Stimulated activated CD4-positive, alpha-beta T cell treated with anti-CD3 and anti-CD28 coated beads, Interleukin-1b, Interleukin-23, amount 100 ng/mL, for 48 hours (primary cell): ENCODE data around the gene CLMN.

Experiments used
- DNase-seq: peaks from one replicate; pipeline ENCODE4 v3.0.0-alpha.2; 2020

Gene CLMN

GRCh38 chr14:95344536-95344935 is 24.8 kb upstream of the CLMN start:
- DNase-seq = no peak

GRCh38 chr14:95341564-95341963 is 21.9 kb upstream of the CLMN start:
- no peak for DNase-seq

- DNase-seq = no peak
These were observed 21.4 kb upstream of the CLMN start for GRCh38 chr14:95341115-95341514.

GRCh38 chr14:95340201-95340697 is 20.5 kb upstream of the CLMN start:
- DNase-seq = no peak

GRCh38 chr14:95339301-95339865 is 19.7 kb upstream of the CLMN start:
- no peak for DNase-seq

- DNase-seq = no peak
These were observed 18.7 kb upstream of the CLMN start for GRCh38 chr14:95338436-95338835.

- no peak for DNase-seq
These were observed 17.4 kb upstream of the CLMN start for GRCh38 chr14:95337041-95337595.

GRCh38 chr14:95336192-95336760 is 16.6 kb upstream of the CLMN start:
- DNase-seq = no peak

- DNase-seq = no peak
These were observed 15.4 kb upstream of the CLMN start for GRCh38 chr14:95335071-95335470.

GRCh38 chr14:95334044-95334443 is 14.3 kb upstream of the CLMN start:
- no peak for DNase-seq

GRCh38 chr14:95332641-95333040 is 12.9 kb upstream of the CLMN start:
- DNase-seq = no peak

- no peak for DNase-seq
These were observed 12.2 kb upstream of the CLMN start for GRCh38 chr14:95331708-95332408.

GRCh38 chr14:95330591-95331370 is 11.1 kb upstream of the CLMN start:
- DNase-seq = no peak

GRCh38 chr14:95329941-95330340 is 10.2 kb upstream of the CLMN start:
- DNase-seq = no peak

- DNase-seq = no peak
These were observed 9.2 kb upstream of the CLMN start for GRCh38 chr14:95328729-95329503.

- no peak for DNase-seq
These were observed 8.1 kb upstream of the CLMN start for GRCh38 chr14:95327558-95328374.

- no peak for DNase-seq
These were observed 7.3 kb upstream of the CLMN start for GRCh38 chr14:95326987-95327386.

GRCh38 chr14:95323917-95324316 is 4.2 kb upstream of the CLMN start:
- no peak for DNase-seq

GRCh38 chr14:95323361-95323760 is 3.7 kb upstream of the CLMN start:
- no peak for DNase-seq

- no peak for DNase-seq
These were observed 2.9 kb upstream of the CLMN start for GRCh38 chr14:95322651-95323050.

GRCh38 chr14:95321693-95322455 is 2.2 kb upstream of the CLMN start:
- no peak for DNase-seq
